HG03575 (cell line): ENCODE results near the gene CCDC137.
"Not testable (repeated sequence)": the region's sequence is repeated elsewhere in the genome, so short reads cannot be mapped to it uniquely, and the experiment has no call there.

ENCODE experiments used
- ATAC-seq: cut with Tn5 transposase; IDR thresholded peaks from one replicate; pipeline ENCODE4 v1.9.1; 2021; ENCODE audit not compliant: unreplicated experiment, insufficient number of reproducible peaks, low FRiP score; ENCODE audit errors: extremely low read depth

CCDC137 gene, protein sequence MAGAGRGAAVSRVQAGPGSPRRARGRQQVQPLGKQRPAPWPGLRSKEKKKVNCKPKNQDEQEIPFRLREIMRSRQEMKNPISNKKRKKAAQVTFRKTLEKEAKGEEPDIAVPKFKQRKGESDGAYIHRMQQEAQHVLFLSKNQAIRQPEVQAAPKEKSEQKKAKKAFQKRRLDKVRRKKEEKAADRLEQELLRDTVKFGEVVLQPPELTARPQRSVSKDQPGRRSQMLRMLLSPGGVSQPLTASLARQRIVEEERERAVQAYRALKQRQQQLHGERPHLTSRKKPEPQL

DNA sequence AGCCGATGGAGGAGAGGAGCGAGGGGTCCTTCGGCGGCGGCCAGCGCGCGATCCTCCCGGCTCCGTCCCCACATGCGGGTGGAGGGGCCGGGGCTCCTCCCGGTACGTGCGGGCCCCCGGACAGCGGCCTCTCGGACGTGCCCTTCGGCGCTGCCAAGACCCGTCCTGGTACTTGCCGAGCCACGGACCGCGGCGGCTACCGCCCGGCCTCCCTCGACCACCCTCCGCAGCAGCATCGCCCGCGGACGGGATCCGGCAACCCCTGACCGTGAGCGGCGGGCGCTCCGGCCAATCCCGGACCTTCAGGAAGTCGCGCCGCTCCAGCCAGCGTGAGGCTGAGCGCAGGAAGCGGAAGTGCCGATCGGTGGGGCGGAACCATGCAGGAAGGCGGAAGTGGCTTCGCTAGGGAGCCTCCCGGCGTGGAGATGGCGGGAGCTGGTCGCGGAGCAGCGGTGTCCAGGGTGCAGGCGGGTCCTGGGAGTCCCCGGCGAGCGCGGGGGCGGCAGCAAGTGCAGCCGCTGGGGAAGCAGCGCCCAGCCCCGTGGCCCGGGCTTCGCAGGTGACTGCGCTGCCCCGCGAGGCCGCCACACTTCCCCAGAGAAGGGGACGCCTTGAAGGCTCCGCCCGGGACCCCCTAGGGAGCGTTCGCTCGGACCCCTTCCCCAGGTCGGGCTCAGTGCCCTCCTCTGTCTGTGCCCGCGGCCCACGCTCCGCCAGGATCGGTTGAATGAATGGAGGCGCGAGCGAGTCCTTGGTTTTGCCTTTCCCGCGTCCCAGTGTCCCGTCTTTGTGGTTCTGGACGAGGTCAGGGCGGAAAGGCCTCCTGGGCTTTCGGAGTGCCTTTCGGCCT lies at the start of gene CCDC137, which contains the start of gene OXLD1:
CCDC137 (plus strand) TSS at position 396 of the 850 bp plus-strand sequence; CDS start at position 426, 30 bp downstream.
OXLD1 (minus strand) TSS at position 264 of the 850 bp plus-strand sequence; CDS start at position 236, 28 bp downstream.
- ATAC-seq = no peak

DNA sequence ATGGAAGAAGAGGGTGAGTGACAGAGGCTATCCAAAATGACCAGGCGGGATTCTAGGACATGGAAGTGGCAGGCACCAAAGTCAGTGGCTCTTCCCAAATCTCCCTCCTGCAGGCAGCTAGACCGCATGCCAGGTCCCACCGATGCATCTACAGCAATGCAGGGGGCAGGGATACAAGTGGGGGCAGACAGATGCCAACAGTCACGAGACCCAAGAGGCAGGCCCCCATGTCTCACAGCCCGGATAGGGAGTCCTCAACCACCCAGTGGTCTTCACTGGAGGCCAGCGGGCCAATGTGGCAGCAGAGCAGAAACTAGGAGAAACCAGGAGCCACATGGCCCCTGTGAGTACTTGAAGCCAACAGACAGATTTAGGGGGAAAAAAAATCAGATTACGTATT lies 49.7 kb upstream of the CCDC137 start:
- no peak for ATAC-seq

DNA sequence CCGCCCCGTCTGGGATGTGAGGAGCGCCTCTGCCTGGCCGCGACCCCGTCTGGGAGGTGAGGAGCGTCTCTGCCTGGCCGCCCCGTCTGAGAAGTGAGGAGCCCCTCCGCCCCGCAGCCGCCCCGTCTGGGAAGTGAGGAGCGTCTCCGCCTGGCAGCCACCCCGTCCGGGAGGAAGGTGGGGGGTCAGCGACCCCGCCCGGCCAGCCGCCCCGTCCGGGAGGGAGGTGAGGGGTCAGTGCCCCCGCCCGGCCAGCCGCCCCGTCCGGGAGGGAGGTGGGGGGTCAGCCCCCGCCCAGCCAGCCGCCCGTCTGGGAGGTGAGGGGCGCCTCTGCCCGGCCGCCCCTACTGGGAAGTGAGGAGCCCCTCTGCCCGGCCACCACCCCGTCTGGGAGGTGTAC lies 48.2 kb upstream of the CCDC137 start:
- not testable (repeated sequence) for ATAC-seq

DNA sequence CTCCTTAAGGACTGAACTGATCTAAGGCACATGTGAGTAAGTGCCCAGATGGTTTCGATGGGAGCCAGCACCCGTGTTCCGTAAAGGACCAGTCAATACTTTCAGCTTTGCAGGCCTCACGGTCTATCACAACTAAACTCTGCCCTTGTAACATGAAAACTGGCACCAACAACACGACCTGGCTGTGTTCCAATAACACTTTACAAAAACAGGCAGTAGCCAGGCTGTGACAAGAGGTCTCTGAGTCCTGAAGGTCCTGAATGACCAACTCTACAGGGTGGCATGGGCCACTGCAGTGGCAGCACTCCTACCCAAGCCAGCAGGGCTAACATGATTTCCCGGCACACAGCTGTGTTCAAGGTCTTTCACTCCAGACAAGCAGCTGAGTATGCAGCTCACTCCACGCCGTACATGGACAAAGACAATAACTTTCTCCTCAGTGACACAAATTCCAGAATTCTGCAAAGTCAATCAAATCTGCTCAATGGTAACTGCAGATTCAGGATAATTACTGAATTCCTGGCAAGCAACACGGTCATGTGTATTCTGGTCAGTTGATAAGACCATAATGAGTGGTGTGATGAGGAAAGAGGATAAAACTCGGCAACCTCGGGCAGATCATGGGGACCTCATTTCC lies 44.9 kb upstream of the CCDC137 start:
- ATAC-seq = no peak

DNA sequence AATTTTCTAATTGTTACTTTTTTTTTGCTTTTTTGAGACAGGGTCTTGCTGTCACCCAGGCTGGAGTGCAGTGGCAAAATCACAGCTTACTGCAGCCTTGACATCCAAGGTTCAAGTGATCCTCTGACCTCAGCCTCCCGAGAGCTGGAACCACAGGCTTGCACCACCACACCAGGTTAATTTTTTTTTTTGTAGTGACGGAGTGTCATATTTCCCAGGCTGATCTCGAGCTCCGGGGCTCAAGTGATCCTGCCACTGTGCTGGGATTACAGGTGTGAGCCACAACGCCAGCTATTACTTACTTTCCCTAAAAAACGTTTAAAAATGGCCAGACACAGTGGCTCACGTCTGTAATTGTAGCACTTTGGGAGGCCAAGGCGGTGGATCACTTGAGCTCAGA lies 36.3 kb upstream of the CCDC137 start:
- no peak for ATAC-seq

GRCh38 chr17:81631482-81631881 lies 35.1 kb upstream of the CCDC137 start:
- ATAC-seq = no peak

- no peak for ATAC-seq
Measured at GRCh38 chr17:81635431-81635830, 31.1 kb upstream of the CCDC137 start.

GRCh38 chr17:81635973-81636504 lies 30.5 kb upstream of the CCDC137 start:
- no peak for ATAC-seq

DNA sequence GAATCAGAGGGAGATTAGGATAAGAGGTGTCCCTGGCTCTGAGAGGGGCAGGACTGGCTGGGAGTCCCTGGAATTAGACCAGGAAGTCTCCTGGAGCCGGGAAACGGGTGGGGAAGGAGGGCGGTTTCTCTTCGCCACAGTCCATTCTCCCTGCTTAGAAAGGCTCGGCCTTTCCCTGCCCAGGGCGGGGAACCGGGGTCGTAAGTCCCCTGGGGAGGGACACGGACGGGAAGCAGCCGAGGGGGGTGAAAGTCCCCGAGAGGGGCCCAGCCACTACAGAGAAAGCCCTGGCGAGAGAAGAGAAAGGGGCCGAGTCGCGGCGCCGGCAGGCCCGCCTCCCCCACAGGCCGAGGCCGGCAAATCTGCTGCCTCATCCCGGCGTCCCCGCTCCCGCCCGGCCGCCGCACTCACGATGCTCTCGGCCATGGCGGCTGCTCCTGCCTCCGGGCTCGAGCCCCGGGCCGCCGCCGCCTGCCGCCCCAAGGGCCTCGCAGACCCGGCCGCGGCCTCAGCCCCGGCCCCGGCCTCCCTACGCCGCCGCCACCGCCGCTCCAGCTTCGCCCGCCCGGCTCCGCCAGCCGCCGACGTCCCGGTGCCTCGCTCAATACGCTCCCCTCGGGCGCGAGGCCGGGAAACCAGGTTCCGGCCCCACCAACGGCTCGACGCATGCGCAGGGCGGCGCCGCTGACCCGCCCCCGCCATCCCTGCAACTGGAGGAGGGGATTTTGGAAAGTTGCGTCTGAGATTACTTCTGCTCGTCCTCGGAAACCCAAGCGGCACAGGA lies 29.8 kb upstream of the CCDC137 start, which contains the start of the genes NPLOC4 and TSPAN10:
NPLOC4 (minus strand) TSS at position 608 of the 784 bp plus-strand sequence; CDS start at position 426, 182 bp downstream.
TSPAN10 (plus strand) TSS at position 692 of the 784 bp plus-strand sequence. CDS start 5,217 bp downstream, outside the sequence.
- ATAC-seq = no peak

- ATAC-seq = no peak
Measured at GRCh38 chr17:81638683-81639082, 27.9 kb upstream of the CCDC137 start.

- no peak for ATAC-seq
Measured at GRCh38 chr17:81640011-81640410, 26.5 kb upstream of the CCDC137 start.

DNA sequence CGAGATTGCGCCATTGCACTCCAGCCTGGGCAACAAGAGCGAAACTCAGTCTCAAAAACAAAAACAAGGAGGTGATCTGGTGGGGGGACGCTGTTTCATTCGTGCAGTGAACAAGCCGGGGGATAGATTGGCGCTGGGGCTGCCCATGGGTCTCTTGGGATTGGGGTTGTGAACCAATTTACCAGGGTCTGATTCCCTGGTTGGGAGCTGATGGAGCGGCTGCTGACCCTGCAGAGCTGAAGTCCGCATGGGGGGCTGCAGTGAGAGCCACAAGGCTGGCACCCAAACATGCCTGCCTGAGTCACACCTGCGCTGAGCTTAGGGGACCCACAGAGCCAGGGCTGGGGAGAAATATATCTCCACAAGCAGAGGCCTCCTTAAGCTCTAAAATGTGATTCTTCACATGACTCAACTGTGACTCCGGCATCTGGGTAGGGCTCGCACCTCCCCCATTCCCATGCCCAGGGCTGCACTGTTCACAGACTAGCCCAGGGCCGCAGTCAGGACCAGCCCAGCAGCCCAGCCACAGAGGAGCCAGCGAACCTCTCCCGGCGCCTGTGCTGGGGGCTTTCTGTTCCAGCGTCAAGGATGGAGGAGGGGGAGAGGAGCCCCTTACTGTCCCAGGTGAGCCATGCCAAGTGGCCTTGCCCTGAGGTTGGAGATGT lies 24.6 kb upstream of the CCDC137 start:
- no peak for ATAC-seq

GRCh38 chr17:81644496-81644895 lies 22.0 kb upstream of the CCDC137 start:
- no peak for ATAC-seq

- ATAC-seq = no peak
Measured at GRCh38 chr17:81644976-81645952, 21.3 kb upstream of the CCDC137 start.

- no peak for ATAC-seq
Measured at GRCh38 chr17:81646869-81647600, 19.5 kb upstream of the CCDC137 start.

GRCh38 chr17:81647640-81648012 lies 18.9 kb upstream of the CCDC137 start:
- ATAC-seq = no peak
